ENCODE measurements around the gene FLT1.

DNA sequence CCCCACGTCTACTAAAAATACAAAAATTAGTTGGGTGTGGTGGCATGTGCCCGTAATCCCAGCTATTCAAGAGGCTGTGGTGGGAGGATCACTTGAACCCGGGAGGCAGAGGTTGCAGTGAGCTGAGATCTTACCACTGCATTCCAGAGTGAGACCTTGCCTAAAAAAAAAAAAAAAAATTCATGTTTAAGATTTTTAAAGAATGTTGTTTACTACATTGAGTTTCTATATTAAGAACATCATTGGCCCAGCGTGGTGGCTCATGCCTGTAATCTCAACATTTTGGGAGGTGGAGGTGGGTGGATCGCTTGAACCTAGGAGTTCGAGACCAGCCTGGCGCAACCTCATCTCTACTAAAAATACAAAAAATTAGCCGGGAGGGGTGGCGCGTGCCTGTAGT is 31.9 kb upstream of the FLT1 start:
- no peak for TF ChIP-seq ZNF274 (IDR thresholded peaks at IDR 0.05; ENCODE audit: low read depth, low read length)
- TF ChIP-seq YY1 (IDR thresholded peaks at IDR 0.05; ENCODE audit: insufficient read depth, insufficient read length), result no peak
- no peak for TF ChIP-seq SUZ12 (IDR thresholded peaks at IDR 0.05; ENCODE audit: extremely low read depth, insufficient read depth, insufficient read length)

Data from NT2/D1 (cell line).